ENCODE measurements around the gene SLC46A1. TPM values are rescaled to one million over a fixed set of nuclear protein-coding genes. Genes with fewer than 3 reads are reported as not detected.

SLC46A1 gene
- total RNA-seq, 1 donor from 2014 or later, result 6.3 TPM

DNA sequence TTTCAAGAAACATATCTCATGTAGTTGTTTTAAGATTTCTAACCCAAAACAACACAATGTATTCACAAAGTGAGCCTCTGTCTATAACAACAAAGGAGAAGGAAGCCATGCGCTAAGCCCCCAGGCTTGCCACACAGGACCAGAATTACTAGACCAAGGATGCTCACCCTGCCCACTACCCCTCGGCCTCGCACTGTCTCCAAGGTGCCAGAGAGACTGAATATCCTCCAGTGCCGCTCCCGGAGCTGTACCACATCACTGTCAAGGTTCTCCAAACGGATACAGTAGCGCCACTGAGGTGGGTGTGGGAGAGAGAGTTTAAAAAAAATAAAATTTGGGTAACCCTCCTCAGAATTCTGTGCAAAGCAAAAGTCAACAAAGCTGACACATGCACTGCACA is 55.7 kb downstream of the SLC46A1 start:
- DNase-seq, result no peak
- Mint-ChIP-seq H3K36me3 (ENCODE audit: unreplicated experiment) (no peaks in the 10 kb centered on the region), H3K4me3 (ENCODE audit: unreplicated experiment) (no peak overlapping the region), H3K4me1 (ENCODE audit: low read depth, unreplicated experiment) (no peaks in the 10 kb centered on the region), H3K27ac (ENCODE audit: unreplicated experiment) (no peak overlapping the region), H3K9me3 (ENCODE audit: unreplicated experiment) (peaks cover 2% of the 10 kb centered on the region), H3K27me3 (ENCODE audit: unreplicated experiment) (peaks cover 1% of the 10 kb centered on the region)
- TF ChIP-seq, protein P1, sequence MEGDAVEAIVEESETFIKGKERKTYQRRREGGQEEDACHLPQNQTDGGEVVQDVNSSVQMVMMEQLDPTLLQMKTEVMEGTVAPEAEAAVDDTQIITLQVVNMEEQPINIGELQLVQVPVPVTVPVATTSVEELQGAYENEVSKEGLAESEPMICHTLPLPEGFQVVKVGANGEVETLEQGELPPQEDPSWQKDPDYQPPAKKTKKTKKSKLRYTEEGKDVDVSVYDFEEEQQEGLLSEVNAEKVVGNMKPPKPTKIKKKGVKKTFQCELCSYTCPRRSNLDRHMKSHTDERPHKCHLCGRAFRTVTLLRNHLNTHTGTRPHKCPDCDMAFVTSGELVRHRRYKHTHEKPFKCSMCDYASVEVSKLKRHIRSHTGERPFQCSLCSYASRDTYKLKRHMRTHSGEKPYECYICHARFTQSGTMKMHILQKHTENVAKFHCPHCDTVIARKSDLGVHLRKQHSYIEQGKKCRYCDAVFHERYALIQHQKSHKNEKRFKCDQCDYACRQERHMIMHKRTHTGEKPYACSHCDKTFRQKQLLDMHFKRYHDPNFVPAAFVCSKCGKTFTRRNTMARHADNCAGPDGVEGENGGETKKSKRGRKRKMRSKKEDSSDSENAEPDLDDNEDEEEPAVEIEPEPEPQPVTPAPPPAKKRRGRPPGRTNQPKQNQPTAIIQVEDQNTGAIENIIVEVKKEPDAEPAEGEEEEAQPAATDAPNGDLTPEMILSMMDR (IDR thresholded peaks at IDR 0.05; ENCODE audit: partially characterized antibody, unreplicated experiment), result no peak

DNA sequence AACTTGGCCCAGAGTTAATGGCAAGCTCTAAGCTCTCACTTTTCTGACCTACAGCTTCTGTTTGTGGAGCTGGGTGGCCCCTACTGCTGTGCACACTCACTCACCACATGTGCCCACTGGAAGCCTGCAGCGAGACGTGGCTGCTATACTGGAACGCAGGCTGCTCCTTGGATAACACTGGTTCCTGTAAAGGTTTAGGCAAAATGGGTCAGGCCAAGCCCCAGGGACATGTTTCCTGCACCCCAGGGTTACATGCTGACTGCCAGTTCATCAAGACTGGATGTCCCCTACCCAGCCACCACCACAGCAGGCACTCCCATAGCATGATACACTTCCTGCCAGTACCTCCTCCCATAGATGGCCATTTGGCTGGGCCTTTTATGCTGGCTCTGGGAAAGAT is 57.0 kb downstream of the SLC46A1 start:
- Mint-ChIP-seq H3K4me1 (ENCODE audit: low read depth, unreplicated experiment) (no peaks in the 10 kb centered on the region), H3K9me3 (ENCODE audit: unreplicated experiment) (peaks cover 2% of the 10 kb centered on the region), H3K27ac (ENCODE audit: unreplicated experiment) (no peak overlapping the region), H3K4me3 (ENCODE audit: unreplicated experiment) (no peak overlapping the region), H3K36me3 (ENCODE audit: unreplicated experiment) (no peaks in the 10 kb centered on the region), H3K27me3 (ENCODE audit: unreplicated experiment) (peaks cover 1% of the 10 kb centered on the region)
- DNase-seq, result no peak
- TF ChIP-seq, protein P1 (IDR thresholded peaks at IDR 0.05; ENCODE audit: partially characterized antibody, unreplicated experiment), result no peak

DNA sequence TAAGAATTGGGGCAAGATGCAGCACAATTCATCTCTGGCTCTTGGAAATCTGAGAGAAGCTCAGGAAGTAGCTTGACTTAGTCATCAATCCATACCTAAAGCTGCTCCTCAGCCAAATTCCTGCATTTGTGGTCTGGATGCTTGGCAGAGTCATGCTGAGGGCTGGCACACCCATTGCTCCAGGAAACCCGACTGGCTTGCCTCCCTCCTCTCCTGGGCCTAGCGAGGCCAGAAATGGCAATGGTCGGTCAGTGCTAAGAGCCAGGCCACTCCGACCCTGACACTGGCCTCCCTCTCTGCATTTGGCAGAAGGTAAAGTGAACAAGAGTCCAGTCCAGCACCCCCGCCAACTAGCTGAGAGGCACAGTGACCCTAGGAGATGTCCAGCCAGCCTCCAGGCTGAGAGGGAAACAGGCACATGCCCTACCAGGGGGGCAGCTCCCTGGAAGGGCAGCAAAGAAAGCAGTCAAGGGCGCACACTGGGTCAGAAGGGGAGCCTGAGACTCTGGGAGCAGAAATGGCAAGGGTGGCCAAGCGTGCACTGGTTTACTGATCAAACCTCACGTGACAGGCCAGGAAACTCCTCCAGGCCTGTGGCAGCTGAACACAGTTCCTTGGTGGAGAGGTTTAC is 58.6 kb downstream of the SLC46A1 start:
- Mint-ChIP-seq H3K36me3 (ENCODE audit: unreplicated experiment) (no peaks in the 10 kb centered on the region), H3K4me3 (ENCODE audit: unreplicated experiment) (no peak overlapping the region), H3K27me3 (ENCODE audit: unreplicated experiment) (peaks cover 1% of the 10 kb centered on the region), H3K27ac (ENCODE audit: unreplicated experiment) (no peak overlapping the region), H3K4me1 (ENCODE audit: low read depth, unreplicated experiment) (no peaks in the 10 kb centered on the region), H3K9me3 (ENCODE audit: unreplicated experiment) (no peaks in the 10 kb centered on the region)
- DNase-seq, result no peak
- TF ChIP-seq, protein P1 (IDR thresholded peaks at IDR 0.05; ENCODE audit: partially characterized antibody, unreplicated experiment), result no peak

DNA sequence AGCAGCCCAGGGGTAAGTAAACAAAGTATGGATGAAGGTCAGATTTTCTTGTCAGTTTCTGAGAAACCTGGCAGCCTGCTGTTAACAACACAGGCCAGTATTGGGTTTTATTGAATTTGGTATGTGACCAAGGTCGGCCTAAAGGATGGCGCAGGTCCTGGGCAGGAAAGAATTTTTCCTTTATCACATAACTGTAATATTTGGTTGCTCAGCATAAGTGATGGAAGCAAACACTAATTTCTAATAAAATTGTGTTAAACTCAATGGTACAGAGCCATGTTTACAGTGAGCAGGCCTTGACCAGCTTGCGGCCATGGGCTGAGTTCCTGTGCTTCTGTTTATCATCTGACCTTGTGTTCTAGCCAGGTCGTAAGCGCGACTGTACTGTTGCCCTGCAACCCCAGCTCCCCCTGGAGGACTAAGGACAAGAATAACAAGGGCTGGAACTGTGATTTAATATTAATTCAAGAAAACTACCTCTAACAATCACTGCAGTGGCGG is 59.2 kb downstream of the SLC46A1 start:
- Mint-ChIP-seq H3K4me3 (ENCODE audit: unreplicated experiment) (peak overlapping the region; percentile 7), H3K27ac (ENCODE audit: unreplicated experiment) (no peak overlapping the region), H3K9me3 (ENCODE audit: unreplicated experiment) (no peaks in the 10 kb centered on the region), H3K36me3 (ENCODE audit: unreplicated experiment) (no peaks in the 10 kb centered on the region), H3K27me3 (ENCODE audit: unreplicated experiment) (peaks cover 1% of the 10 kb centered on the region), H3K4me1 (ENCODE audit: low read depth, unreplicated experiment) (no peaks in the 10 kb centered on the region)
- no peak for DNase-seq
- TF ChIP-seq, protein P1 (IDR thresholded peaks at IDR 0.05; ENCODE audit: partially characterized antibody, unreplicated experiment), result no peak

DNA sequence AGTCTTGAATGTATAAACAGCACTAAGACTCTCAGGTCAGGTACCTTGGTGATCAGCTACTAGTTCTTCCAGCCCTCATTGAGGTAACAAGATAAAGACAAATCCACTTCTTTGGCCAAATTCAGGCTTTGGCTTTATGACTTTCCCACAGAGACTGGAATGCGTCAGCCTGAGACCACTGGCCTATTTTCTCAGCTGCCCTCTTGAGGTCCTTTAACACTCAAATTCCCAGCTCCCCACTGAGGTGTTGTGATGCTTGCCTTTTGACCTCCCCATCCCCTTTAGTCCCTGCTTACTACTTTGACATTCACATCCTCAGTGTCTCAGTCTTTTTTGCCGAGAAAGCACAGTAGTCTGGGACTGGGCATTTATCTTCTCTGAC is 59.8 kb downstream of the SLC46A1 start:
- Mint-ChIP-seq H3K27me3 (ENCODE audit: unreplicated experiment) (peaks cover 1% of the 10 kb centered on the region), H3K9me3 (ENCODE audit: unreplicated experiment) (no peaks in the 10 kb centered on the region), H3K27ac (ENCODE audit: unreplicated experiment) (peak overlapping the region; percentile 5), H3K36me3 (ENCODE audit: unreplicated experiment) (no peaks in the 10 kb centered on the region), H3K4me3 (ENCODE audit: unreplicated experiment) (peak overlapping the region; percentile 7), H3K4me1 (ENCODE audit: low read depth, unreplicated experiment) (no peaks in the 10 kb centered on the region)
- DNase-seq, result no peak
- TF ChIP-seq, protein P1 (IDR thresholded peaks at IDR 0.05; ENCODE audit: partially characterized antibody, unreplicated experiment), result no peak

All from glutamatergic neuron (in vitro differentiated cells).